Measurements from ENCODE around the gene SMAD6.
A peak's percentile ranks its signal among the peaks of the same experiment; 100 is the strongest.

SMAD6 gene

DNA sequence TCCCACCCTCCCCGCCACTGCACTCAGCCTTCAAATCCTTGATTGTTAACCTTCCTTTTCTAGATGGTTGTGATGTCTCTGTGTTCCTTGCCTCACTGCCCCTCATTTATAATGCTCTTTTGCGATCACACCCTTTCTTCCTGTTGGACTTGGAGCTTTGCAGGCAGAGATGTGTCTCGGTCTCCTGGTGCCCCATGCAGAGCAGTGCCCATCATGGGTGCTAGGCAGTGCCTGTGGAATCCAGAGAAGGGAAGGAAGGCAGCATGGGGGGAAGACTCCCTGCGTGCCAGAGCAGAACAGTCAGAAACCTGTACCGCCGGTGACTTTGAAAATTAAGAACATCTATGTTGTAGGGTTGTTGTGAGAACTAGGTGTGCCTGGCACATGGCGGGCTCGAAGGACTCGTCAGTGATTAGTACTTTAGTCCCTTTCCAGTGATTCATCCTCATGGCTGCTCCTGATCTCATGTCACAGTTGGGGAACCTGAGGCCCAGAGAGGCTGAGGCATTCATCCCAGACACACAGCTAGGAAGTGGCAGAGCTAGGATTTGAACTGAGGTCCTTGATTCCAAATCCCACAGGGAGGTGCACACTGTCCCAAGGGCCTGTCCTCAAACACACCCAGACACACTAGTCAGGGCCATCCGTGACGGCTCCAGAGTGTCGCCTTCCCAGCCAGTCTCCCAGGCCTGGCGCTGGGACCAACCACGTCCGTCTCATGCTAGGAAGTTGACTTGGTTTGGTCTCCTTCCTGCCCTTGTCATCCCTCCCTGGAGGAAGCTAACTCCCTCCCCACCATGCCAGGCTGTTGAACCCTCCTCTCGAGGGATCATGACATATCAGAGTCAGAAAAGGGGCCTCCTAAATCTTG lies 58.3 kb downstream of the SMAD6 start:
- Histone ChIP-seq H3K27ac (ENCODE audit: low read depth, low read length) (no peak overlapping the region), H3K36me3 (ENCODE audit: control insufficient read depth, insufficient read depth, low read length) (peaks cover 4% of the 10 kb centered on the region; the same call in 1 of the 2 replicates), H3K9ac (ENCODE audit: low read length) (no peak overlapping the region), H3K9me3 (ENCODE audit: control insufficient read depth, insufficient read depth, low read depth, low read length) (peaks cover 3% of the 10 kb centered on the region), H3K27me3 (ENCODE audit: control insufficient read depth, insufficient read depth, low read length) (no peaks in the 10 kb centered on the region), H3K4me1 (ENCODE audit: control insufficient read depth, insufficient read depth, low read length) (peaks cover 27% of the 10 kb centered on the region; the same call in 1 of the 2 replicates), H3K4me3 (ENCODE audit: low read depth, low read length) (no peak overlapping the region)

GRCh38 chr15:66760968-66761725 lies 59.1 kb downstream of the SMAD6 start:
- H3K36me3 ChIP-seq (ENCODE audit: control insufficient read depth, insufficient read depth, low read length), result no peaks in the 10 kb centered on the region; the same call in 1 of the 2 replicates
- H3K4me3 ChIP-seq (ENCODE audit: low read depth, low read length), result no peak overlapping the region
- H3K27me3 ChIP-seq (ENCODE audit: control insufficient read depth, insufficient read depth, low read length), result no peaks in the 10 kb centered on the region
- peak overlapping the region; percentile 6 for H3K9ac ChIP-seq (ENCODE audit: low read length)
- H3K9me3 ChIP-seq (ENCODE audit: control insufficient read depth, insufficient read depth, low read depth, low read length), result no peaks in the 10 kb centered on the region
- H3K4me1 ChIP-seq (ENCODE audit: control insufficient read depth, insufficient read depth, low read length), result peaks cover 35% of the 10 kb centered on the region
- H3K27ac ChIP-seq (ENCODE audit: low read depth, low read length), result no peak overlapping the region

DNA sequence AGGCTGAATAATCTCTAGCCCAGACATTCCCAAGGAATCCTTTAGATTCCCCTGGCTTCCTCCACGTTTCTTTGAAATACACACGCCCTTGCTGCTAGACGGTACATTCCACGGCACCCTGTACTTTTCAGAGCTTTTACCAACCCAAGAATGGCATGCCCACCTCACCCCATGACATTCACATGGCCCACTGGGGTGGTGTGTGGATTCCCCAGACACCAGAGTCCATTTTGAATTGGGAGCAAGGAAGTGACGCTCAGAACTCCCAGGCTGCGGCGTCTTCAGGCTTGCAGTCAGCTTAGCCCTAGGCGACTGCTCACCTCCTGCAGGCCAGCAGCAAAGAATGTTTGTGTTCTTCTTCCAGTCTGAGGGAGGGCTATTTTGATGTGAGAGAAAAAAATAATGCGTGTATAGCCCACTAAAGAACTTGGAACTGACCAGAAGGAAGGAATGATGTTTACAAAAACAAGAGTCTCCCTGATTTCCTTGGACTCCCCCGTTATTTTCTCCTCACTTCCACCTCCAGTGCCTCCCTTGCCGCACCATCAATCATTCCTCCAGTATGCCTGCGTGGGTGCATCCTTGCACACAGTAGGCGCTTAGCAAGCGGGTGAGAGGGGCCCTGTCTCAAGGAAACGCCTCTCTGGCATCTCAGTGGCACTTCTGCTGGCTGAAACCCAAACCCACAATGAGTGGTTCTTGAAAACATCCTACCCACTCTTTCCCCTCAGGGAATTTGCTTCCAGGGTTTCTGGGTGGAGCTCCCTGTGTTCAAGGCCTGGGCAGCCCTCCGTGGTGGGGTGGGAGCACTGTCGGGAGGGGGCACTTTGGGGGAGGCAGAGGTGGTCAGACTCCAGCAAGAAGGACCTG lies 59.9 kb downstream of the SMAD6 start:
- Histone ChIP-seq H3K27ac (ENCODE audit: low read depth, low read length) (no peak overlapping the region), H3K4me1 (ENCODE audit: control insufficient read depth, insufficient read depth, low read length) (peaks cover 39% of the 10 kb centered on the region), H3K4me3 (ENCODE audit: low read depth, low read length) (no peak overlapping the region)

GRCh38 chr15:66763186-66764071 lies 61.4 kb downstream of the SMAD6 start:
- Histone ChIP-seq H3K9ac (ENCODE audit: low read length) (no peak overlapping the region), H3K27me3 (ENCODE audit: control insufficient read depth, insufficient read depth, low read length) (no peaks in the 10 kb centered on the region), H3K36me3 (ENCODE audit: control insufficient read depth, insufficient read depth, low read length) (no peaks in the 10 kb centered on the region; the same call in 1 of the 2 replicates), H3K9me3 (ENCODE audit: control insufficient read depth, insufficient read depth, low read depth, low read length) (no peaks in the 10 kb centered on the region), H3K4me3 (ENCODE audit: low read depth, low read length) (no peak overlapping the region), H3K4me1 (ENCODE audit: control insufficient read depth, insufficient read depth, low read length) (peaks cover 40% of the 10 kb centered on the region), H3K27ac (ENCODE audit: low read depth, low read length) (no peak overlapping the region)

More for the DNA sequence above, 59.9 kb downstream of the SMAD6 start:
- H3K36me3 ChIP-seq (ENCODE audit: control insufficient read depth, insufficient read depth, low read length), result no peaks in the 10 kb centered on the region; the same call in 1 of the 2 replicates
- H3K9ac ChIP-seq (ENCODE audit: low read length), result peak overlapping the region; percentile 6
- H3K27me3 ChIP-seq (ENCODE audit: control insufficient read depth, insufficient read depth, low read length), result no peaks in the 10 kb centered on the region
- H3K9me3 ChIP-seq (ENCODE audit: control insufficient read depth, insufficient read depth, low read depth, low read length), result no peaks in the 10 kb centered on the region

DNA sequence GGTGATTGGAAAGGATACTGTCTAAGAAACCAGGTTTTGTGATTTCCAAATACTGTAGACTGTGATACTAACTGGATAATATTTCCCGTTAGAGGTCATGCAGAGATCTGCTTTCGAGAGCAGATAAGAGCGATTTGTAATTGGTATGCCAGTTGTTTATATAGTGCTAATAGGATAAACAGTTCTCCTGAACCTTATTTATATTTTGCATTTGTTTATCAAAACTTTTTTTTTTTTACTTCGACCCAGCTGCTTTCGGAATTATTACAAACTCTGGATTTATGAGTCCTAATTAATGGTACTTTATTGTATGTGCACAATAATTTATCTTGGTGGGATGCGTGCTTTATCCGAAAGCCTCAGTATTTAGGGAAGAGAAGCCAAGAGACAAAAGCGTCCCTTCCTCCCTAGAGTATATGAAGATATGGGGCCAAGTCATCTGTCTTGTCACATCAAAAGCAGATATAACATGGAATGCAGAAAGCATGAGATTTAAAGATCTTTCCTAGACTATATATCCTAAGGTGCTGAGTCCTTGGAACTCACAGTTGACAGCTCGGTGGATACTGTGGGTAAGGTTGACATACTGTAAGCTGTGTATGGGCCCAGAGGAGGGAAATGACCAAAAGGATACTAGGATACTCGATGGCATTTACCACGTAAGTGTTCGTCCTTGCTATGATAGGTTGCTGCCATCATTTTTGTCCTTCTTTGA lies 62.2 kb downstream of the SMAD6 start:
- Histone ChIP-seq H3K4me3 (ENCODE audit: low read depth, low read length) (no peak overlapping the region), H3K9me3 (ENCODE audit: control insufficient read depth, insufficient read depth, low read depth, low read length) (no peaks in the 10 kb centered on the region), H3K27ac (ENCODE audit: low read depth, low read length) (no peak overlapping the region), H3K27me3 (ENCODE audit: control insufficient read depth, insufficient read depth, low read length) (no peaks in the 10 kb centered on the region), H3K36me3 (ENCODE audit: control insufficient read depth, insufficient read depth, low read length) (no peaks in the 10 kb centered on the region; the same call in 1 of the 2 replicates), H3K9ac (ENCODE audit: low read length) (no peak overlapping the region), H3K4me1 (ENCODE audit: control insufficient read depth, insufficient read depth, low read length) (peaks cover 43% of the 10 kb centered on the region)

DNA sequence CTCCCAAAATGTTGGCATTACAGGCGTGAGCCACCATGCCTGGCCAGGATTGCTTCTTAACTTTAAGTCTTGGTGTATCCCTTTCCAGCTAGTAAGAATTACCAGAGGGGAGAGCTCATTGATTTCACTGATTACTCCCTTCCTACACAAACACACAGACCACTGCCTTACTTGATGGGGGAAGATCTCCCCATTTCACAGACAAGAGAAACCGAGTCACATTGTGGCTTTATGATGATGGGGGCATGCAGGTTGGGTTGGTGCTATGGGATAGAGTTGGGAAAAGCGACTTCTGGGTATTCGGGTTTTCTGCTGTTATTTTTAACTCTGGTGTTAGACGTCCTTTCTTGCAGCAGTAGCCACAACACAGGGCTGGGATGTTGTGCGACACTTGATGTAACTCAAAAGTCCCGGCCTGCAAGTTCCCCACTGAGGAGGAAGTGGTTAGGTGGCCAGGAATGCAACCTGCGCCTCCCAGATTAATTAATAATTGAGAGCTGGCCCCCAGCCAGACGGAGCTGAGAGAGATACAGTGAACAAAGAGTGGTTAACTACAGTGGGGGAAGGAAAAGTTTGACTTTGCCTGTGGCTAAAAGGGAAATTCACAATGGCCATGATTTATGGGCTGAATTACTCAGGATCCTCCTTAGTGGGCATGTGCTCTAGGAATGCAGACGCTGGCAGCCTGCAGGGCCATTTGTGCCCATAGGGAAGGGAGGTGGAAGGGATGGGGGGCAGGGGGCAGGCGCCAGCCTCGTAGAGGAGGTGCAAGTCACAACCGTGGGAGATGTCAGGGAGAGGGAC lies 63.6 kb downstream of the SMAD6 start:
- no peak overlapping the region for H3K4me3 ChIP-seq (ENCODE audit: low read depth, low read length)
- no peak overlapping the region for H3K27ac ChIP-seq (ENCODE audit: low read depth, low read length)
- no peak overlapping the region for H3K9ac ChIP-seq (ENCODE audit: low read length)
- no peaks in the 10 kb centered on the region for H3K9me3 ChIP-seq (ENCODE audit: control insufficient read depth, insufficient read depth, low read depth, low read length)
- no peaks in the 10 kb centered on the region for H3K36me3 ChIP-seq (ENCODE audit: control insufficient read depth, insufficient read depth, low read length)
- H3K27me3 ChIP-seq (ENCODE audit: control insufficient read depth, insufficient read depth, low read length), result no peaks in the 10 kb centered on the region
- peaks cover 43% of the 10 kb centered on the region for H3K4me1 ChIP-seq (ENCODE audit: control insufficient read depth, insufficient read depth, low read length)

- no peak overlapping the region for H3K9ac ChIP-seq (ENCODE audit: low read length)
These were observed 64.5 kb downstream of the SMAD6 start for GRCh38 chr15:66766282-66767230.

DNA sequence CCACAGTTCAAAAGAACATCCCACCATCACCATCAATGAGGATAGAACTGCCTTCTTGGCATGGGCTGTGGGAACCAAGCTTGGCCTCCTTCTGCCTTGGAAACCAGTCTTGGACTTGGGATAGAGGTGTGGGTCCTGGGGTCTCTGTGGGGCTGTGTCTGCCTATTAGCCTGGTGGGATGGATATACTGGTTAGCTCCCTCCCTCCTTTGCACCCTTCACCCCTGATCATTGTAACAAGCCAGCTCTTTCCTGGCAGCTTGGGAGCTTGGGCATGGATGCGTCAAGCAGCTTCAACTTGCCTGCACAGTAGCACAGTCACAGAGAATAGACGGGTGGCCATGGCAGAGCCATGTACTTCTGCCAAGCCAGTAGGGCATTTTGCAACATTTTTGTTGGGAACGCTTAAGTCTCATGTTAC lies 65.2 kb downstream of the SMAD6 start:
- Histone ChIP-seq H3K4me1 (ENCODE audit: control insufficient read depth, insufficient read depth, low read length) (peaks cover 45% of the 10 kb centered on the region), H3K9ac (ENCODE audit: low read length) (no peak overlapping the region), H3K36me3 (ENCODE audit: control insufficient read depth, insufficient read depth, low read length) (no peaks in the 10 kb centered on the region), H3K27me3 (ENCODE audit: control insufficient read depth, insufficient read depth, low read length) (no peaks in the 10 kb centered on the region), H3K4me3 (ENCODE audit: low read depth, low read length) (no peak overlapping the region), H3K27ac (ENCODE audit: low read depth, low read length) (no peak overlapping the region), H3K9me3 (ENCODE audit: control insufficient read depth, insufficient read depth, low read depth, low read length) (no peaks in the 10 kb centered on the region)

More at GRCh38 chr15:66766282-66767230, 64.5 kb downstream of the SMAD6 start:
- no peaks in the 10 kb centered on the region for H3K27me3 ChIP-seq (ENCODE audit: control insufficient read depth, insufficient read depth, low read length)
- no peak overlapping the region for H3K27ac ChIP-seq (ENCODE audit: low read depth, low read length)
- H3K36me3 ChIP-seq (ENCODE audit: control insufficient read depth, insufficient read depth, low read length), result no peaks in the 10 kb centered on the region
- no peak overlapping the region for H3K4me3 ChIP-seq (ENCODE audit: low read depth, low read length)
- H3K4me1 ChIP-seq (ENCODE audit: control insufficient read depth, insufficient read depth, low read length), result peaks cover 43% of the 10 kb centered on the region
- H3K9me3 ChIP-seq (ENCODE audit: control insufficient read depth, insufficient read depth, low read depth, low read length), result no peaks in the 10 kb centered on the region

Measured in HUES6 (cell line).